K562 (cell line): Measurements from ENCODE around the gene LRRC75A. TPM values are rescaled to one million over a fixed set of nuclear protein-coding genes. Genes with fewer than 3 reads are reported as not detected.

ENCODE experiments used
- ATAC-seq: fragments of 200-7000 bp; cut with Tn5 transposase; 3 replicates; pipeline ENCODE4 v1.9.1; 2020; ENCODE audit warnings: moderate library complexity
- BruUV-seq: library from RNA; stranded (reverse); fragments of 400-500 nt; replicated peaks from 2 replicates; lab custom pipeline; 2021; lab: Mats Ljungman, UMichigan
- CTCF ChIA-PET: fragments of 300-600 bp; formaldehyde crosslinking; extraction: SDS; loops from one replicate; lab custom pipeline; 2021; ENCODE audit warnings: low intra/inter-chr PET ratio; lab: Yijun Ruan, JAX
- POLR2A ChIA-PET: fragments of 300-600, 350-650 bp; sonication (Branson Sonifier 250); formaldehyde crosslinking; extraction: SDS; loops from one replicate; lab custom pipeline; 2021; ENCODE audit warnings: antibody characterized with exemption, inconsistent platforms; lab: Yijun Ruan, JAX
- DNase-seq, 4 experiments: peaks; one replicate each; pipeline versions ENCODE4 v3.0.0 to v3.0.0-alpha.2; 2011 to 2018; ENCODE audit warnings: low spot score in 3 of 4, mixed read lengths in 3 of 4; ENCODE audit errors: extremely low read depth in 1 of 4
- FAIRE-seq: peaks from 2 replicates; lab custom pipeline; 2011; peaks lifted over from hg19 to GRCh38; lab: Jason Lieb, UNC
- H2AFZ ChIP-seq: 2 replicates; pipeline ENCODE4 v1.6.0; 2011; ENCODE audit warnings: low read depth, low read length, control low read depth, inconsistent platforms
- H3K27ac ChIP-seq: fragments of 200-600 bp; 3 replicates; pipeline ENCODE4 v1.8.0; 2011; ENCODE audit warnings: low read depth, mild to moderate bottlenecking, control low read depth, inconsistent platforms, low read length, moderate library complexity, mixed read lengths; ENCODE audit errors: extremely low read depth
- H3K27me3 ChIP-seq, 2 experiments: fragments of 300-600 bp in 1 of 2; 2 replicates in 1 of 2; 3 replicates in 1 of 2; pipeline versions ENCODE4 v1.6.0 to v1.8.0; 2011; ENCODE audit warnings: inconsistent platforms in 2 of 2, low read length in 2 of 2, mild to moderate bottlenecking in 1 of 2, mixed read lengths in 1 of 2, moderate library complexity in 1 of 2; ENCODE audit not compliant: control insufficient read depth in 2 of 2, insufficient read depth in 2 of 2
- H3K36me3 ChIP-seq: fragments of 300-600 bp; 3 replicates; pipeline ENCODE4 v1.8.0; 2011; ENCODE audit warnings: mild to moderate bottlenecking, low read length, inconsistent platforms; ENCODE audit not compliant: control insufficient read depth, insufficient read depth
- H3K4me1 ChIP-seq, 2 experiments: fragments of 200-600 bp in 1 of 2; replicated peaks in 1 of 2; 2 replicates in 1 of 2; 3 replicates in 1 of 2; pipeline versions ENCODE4 v1.5.1 to v1.8.0; 2011; ENCODE audit warnings: inconsistent platforms in 2 of 2, low read length in 2 of 2, mild to moderate bottlenecking in 1 of 2, mixed read lengths in 1 of 2, moderate library complexity in 1 of 2; ENCODE audit not compliant: control insufficient read depth in 2 of 2, insufficient read depth in 2 of 2
- H3K4me2 ChIP-seq: 2 replicates; pipeline ENCODE4 v1.6.1; 2011; ENCODE audit warnings: low read length, control low read depth, inconsistent platforms, mixed read lengths; ENCODE audit not compliant: insufficient read depth
- H3K4me3 ChIP-seq: fragments of 200-600 bp; sonication (generic), shearing (Covaris generic); 2 replicates; pipeline ENCODE4 v1.5.1; 2016; ENCODE audit warnings: control low read depth, inconsistent platforms
- H3K79me2 ChIP-seq: fragments of 200-600 bp; 3 replicates; pipeline ENCODE4 v1.8.0; 2011; ENCODE audit warnings: low read length, inconsistent platforms; ENCODE audit not compliant: control insufficient read depth, insufficient read depth
- H3K9ac ChIP-seq, 2 experiments: 2 replicates each; pipeline versions ENCODE4 v1.6.0 to v1.6.1; 2011; ENCODE audit warnings: low read depth in 2 of 2, low read length in 2 of 2, control low read depth in 1 of 2, inconsistent platforms in 1 of 2, mild to moderate bottlenecking in 1 of 2, mixed read lengths in 1 of 2; ENCODE audit not compliant: insufficient read depth in 1 of 2
- H3K9me1 ChIP-seq: one replicate; pipeline ENCODE4 v1.6.0; 2011; ENCODE audit warnings: inconsistent platforms, mild to moderate bottlenecking, low read length, moderate library complexity; ENCODE audit not compliant: control insufficient read depth, insufficient read depth
- H3K9me3 ChIP-seq: replicated peaks from 2 replicates; pipeline ENCODE4 v1.5.1; 2011; ENCODE audit warnings: low read depth, low read length, inconsistent platforms; ENCODE audit not compliant: control insufficient read depth, insufficient read depth
- H4K20me1 ChIP-seq: replicated peaks from 2 replicates; pipeline ENCODE4 v1.6.1; 2011; ENCODE audit warnings: low read length, inconsistent platforms, mixed read lengths; ENCODE audit not compliant: control insufficient read depth, insufficient read depth
- ARID1B ChIP-seq: fragments of 450-650 bp; IDR thresholded peaks from 2 replicates; pipeline ENCODE4 v1.6.1; 2016; ENCODE audit warnings: antibody characterized with exemption, mild to moderate bottlenecking, inconsistent platforms
- CBFA2T3 ChIP-seq: fragments of 450-650 bp; IDR thresholded peaks from 2 replicates; pipeline ENCODE4 v1.6.1; 2017
- DACH1 ChIP-seq: fragments of 450-650 bp; IDR thresholded peaks from 2 replicates; pipeline ENCODE4 v1.6.1; 2018; ENCODE audit not compliant: partially characterized antibody
- ETV5 ChIP-seq: sonication (generic); formaldehyde crosslinking; IDR thresholded peaks from 2 replicates; pipeline ENCODE4 v1.4.0; 2020; ENCODE audit warnings: low read depth, mild to moderate bottlenecking, missing genetic modification reagents
- GABPA ChIP-seq: fragments of 200-800 bp; sonication (Bioruptor generic); conservative IDR thresholded peaks from 2 replicates; pipeline ENCODE4 v1.6.1; 2016; ENCODE audit warnings: low read depth, missing genetic modification characterization, missing compliant biosample characterization
- GATA2 ChIP-seq: sonication (generic); formaldehyde crosslinking; IDR thresholded peaks from 2 replicates; pipeline ENCODE4 v1.4.0; 2020; ENCODE audit warnings: mild to moderate bottlenecking, missing genetic modification reagents
- HMGN3 ChIP-seq: IDR thresholded peaks from 2 replicates; pipeline ENCODE4 v1.6.1; 2011; ENCODE audit warnings: borderline replicate concordance, low read depth, mild to moderate bottlenecking, mixed read lengths, low read length; ENCODE audit not compliant: insufficient read length; ENCODE audit errors: extremely low read depth
- MAFG ChIP-seq: fragments of 450-650 bp; conservative IDR thresholded peaks from 2 replicates; pipeline ENCODE4 v1.6.1; 2016; ENCODE audit warnings: missing genetic modification characterization, missing compliant biosample characterization
- RBFOX2 ChIP-seq: fragments of 200-400 bp; formaldehyde crosslinking; IDR thresholded peaks from 2 replicates; pipeline ENCODE4 v1.6.1; 2017; ENCODE audit warnings: low read depth, mild to moderate bottlenecking, low read length, moderate library complexity
- STAT6 ChIP-seq: sonication (generic); formaldehyde crosslinking; IDR thresholded peaks from 2 replicates; pipeline ENCODE4 v1.8.1; 2023; ENCODE audit warnings: mild to moderate bottlenecking, missing genetic modification reagents
- TBL1XR1 ChIP-seq, 2 experiments: IDR thresholded peaks; 2 replicates each; pipeline ENCODE4 v1.6.1; 2012; ENCODE audit warnings: improper control_type of control experiment in 2 of 2, low read length in 2 of 2, mild to moderate bottlenecking in 1 of 2
- TCF3 ChIP-seq: sonication (generic); formaldehyde crosslinking; IDR thresholded peaks from 2 replicates; pipeline ENCODE4 v1.4.0; 2020; ENCODE audit warnings: mild to moderate bottlenecking, missing genetic modification reagents
- ZBTB1 ChIP-seq: sonication (generic); formaldehyde crosslinking; IDR thresholded peaks from 2 replicates; pipeline ENCODE4 v1.8.1; 2023; ENCODE audit warnings: missing genetic modification reagents, low read depth, mild to moderate bottlenecking, borderline replicate concordance
- ZKSCAN1 ChIP-seq: fragments of 150-350 bp; IDR thresholded peaks from 2 replicates; pipeline ENCODE4 v1.6.1; 2016; ENCODE audit warnings: low read depth, low read length
- ZNF41 ChIP-seq: fragments of 250-450 bp; sonication (Bioruptor Pico); conservative IDR thresholded peaks from 2 replicates; pipeline ENCODE4 v1.4.0; 2020; ENCODE audit warnings: mild to moderate bottlenecking
- ZNF586 ChIP-seq: fragments of 450-650 bp; formaldehyde crosslinking; conservative IDR thresholded peaks from 2 replicates; pipeline ENCODE4 v1.4.0; 2020; ENCODE audit warnings: mild to moderate bottlenecking, moderate library complexity
- WGBS: fragments of 100-300 bp; shearing (Covaris generic); methylation state at CpG from one replicate; pipeline ENCODE4 v1.1.6; 2016; ENCODE audit warnings: low coverage, mixed read lengths; ENCODE audit not compliant: insufficient coverage; ENCODE audit errors: missing lambda C conversion rate; 5-methylcytosine and 5-hydroxymethylcytosine counted together
- in situ Hi-C: fragments of 300-500 bp; cut with MboI; formaldehyde crosslinking; loops from 4 replicates; pipeline ENCODE4 v1.15.0; 2018; ENCODE audit warnings: inconsistent platforms, mixed read lengths
- intact Hi-C: fragments of 100-400 bp; cut with micrococcal nuclease; formaldehyde crosslinking; loops from 2 replicates; pipeline ENCODE4 v1.14.2; 2022
- polyA plus RNA-seq, 8 experiments: library from polyadenylated mRNA; depleted of rRNA in 4 of 8; stranded (reverse) in 5 of 8; unstranded in 3 of 8; fragments of >200 nt; fragmentation: Nextera tagmentation in 2 of 8; fragmentation: Illumina TruSeq in 1 of 8; extraction: Ambion mirVana in 2 of 8; extraction: Trizol in 1 of 8; gene quantifications; 2 replicates each; pipeline versions ENCODE4 v1.2.1 to v1.2.3, GENCODE V29; 2011 to 2014; ENCODE audit warnings: inconsistent platforms in 1 of 8, missing spikeins in 1 of 8
- total RNA-seq, 7 experiments: library from RNA; depleted of rRNA in 6 of 7; stranded (reverse); fragments of >200 nt in 6 of 7; fragmentation: Illumina TruSeq in 2 of 7; extraction: Trizol in 2 of 7; gene quantifications; 2 replicates each; pipeline versions ENCODE4 v1.2.1 to v1.2.3, GENCODE V29; 2011 to 2021; ENCODE audit warnings: low replicate concordance in 1 of 7
- TF ChIP-seq, protein P1 (sequence below): fragments of 450-650 bp; IDR thresholded peaks from 2 replicates; pipeline ENCODE4 v1.6.1; 2016; ENCODE audit warnings: mild to moderate bottlenecking

The LRRC75A gene
- total and polyA plus RNA-seq, 9 of the 15 experiments (the other 6 are each of a cell fraction or from before 2014, with no cell fraction given): 0.04 to 0.34 (median 0.08) TPM; not detected in 5

DNA sequence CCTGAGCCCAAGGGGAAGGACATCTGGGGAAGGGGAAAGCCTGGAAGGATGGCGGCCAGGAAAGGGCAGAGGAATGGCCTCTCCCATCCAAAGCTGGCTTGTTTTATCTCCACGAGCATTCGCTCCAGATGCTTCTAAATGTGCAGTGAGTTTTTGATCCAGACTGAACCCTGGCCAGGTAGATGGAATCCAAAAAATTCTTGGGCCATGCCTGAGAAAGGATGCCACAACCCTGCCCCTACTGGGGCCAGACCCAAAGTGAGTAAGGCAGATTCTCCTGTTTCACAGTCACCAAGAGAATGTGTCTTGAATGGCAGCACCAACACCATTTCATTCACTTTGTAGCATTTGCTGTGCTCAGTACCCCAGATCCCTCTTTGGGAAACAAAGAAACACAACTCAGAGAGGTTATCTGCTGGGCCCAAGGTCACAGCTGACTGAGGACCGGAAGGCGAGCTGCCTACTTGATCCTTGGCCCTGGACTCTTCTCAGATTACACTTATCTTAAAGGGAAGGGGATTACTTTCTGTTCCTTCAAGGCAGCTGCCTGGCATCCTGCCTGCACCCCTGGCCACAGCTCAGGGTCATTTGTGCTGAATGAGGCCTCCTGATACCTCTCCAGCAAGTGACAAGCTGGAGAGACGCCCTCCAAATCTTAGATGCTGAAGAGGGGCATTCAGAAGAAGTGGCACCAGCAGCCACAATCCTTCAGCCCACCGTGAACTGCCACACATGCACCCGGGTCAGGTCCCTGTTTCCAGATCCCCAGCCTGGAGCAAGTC lies 3.6 kb downstream of the LRRC75A start:
- ChIA-PET POLR2A (interaction anchor here (0.7 to 1.3 kb wide), 2 partner anchors 8 to 557 kb away, joined by 3 to 4 read pairs; no protein-coding TSS in a partner anchor), CTCF (no interaction called here)
- WGBS: 12% methylated on average over 6 of the region's 8 CpGs
- Histone ChIP-seq H3K9ac (no peak overlapping the region), H4K20me1 (no peaks in the 10 kb centered on the region), H3K4me3 (no peak overlapping the region), H3K79me2 (no peaks in the 10 kb centered on the region), H2AFZ (no peak overlapping the region), H3K9me1 (no peaks in the 10 kb centered on the region), H3K4me2 (no peak overlapping the region; the same call in 1 of the 2 replicates), H3K4me1 (peaks cover 22 to 36% of the 10 kb centered on the region in 2 experiments; a peak in 4 of 5 replicates), H3K9me3 (no peaks in the 10 kb centered on the region), H3K27ac (no peak overlapping the region), H3K36me3 (no peaks in the 10 kb centered on the region), H3K27me3 (peaks cover 0 to 19% of the 10 kb centered on the region in 2 experiments; a peak in 3 of 5 replicates)
- BruUV-seq: no TSS peak
- intact Hi-C loops (no loop called here), in situ Hi-C loops (no loop called here)
- FAIRE-seq: no peak
- peak in 2 of 4 experiments; percentile 22 to 58 for DNase-seq
- ATAC-seq: no peak; the same call in 2 of the 3 replicates
- TF ChIP-seq GABPA (tag): peak; percentile 54
- TF ChIP-seq GATA2 (CRISPR knock-in tag): peak; percentile 8; the same call in 1 of the 2 replicates
- no peak for TF ChIP-seq STAT6 (CRISPR knock-in tag)
- no peak for TF ChIP-seq ZNF586
- TF ChIP-seq ZKSCAN1: no peak
- peak; percentile 59 for TF ChIP-seq ARID1B
- TF ChIP-seq MAFG: no peak
- TF ChIP-seq TCF3 (CRISPR knock-in tag): peak; percentile 55
- peak; percentile 46 for TF ChIP-seq DACH1
- TF ChIP-seq, protein P1, sequence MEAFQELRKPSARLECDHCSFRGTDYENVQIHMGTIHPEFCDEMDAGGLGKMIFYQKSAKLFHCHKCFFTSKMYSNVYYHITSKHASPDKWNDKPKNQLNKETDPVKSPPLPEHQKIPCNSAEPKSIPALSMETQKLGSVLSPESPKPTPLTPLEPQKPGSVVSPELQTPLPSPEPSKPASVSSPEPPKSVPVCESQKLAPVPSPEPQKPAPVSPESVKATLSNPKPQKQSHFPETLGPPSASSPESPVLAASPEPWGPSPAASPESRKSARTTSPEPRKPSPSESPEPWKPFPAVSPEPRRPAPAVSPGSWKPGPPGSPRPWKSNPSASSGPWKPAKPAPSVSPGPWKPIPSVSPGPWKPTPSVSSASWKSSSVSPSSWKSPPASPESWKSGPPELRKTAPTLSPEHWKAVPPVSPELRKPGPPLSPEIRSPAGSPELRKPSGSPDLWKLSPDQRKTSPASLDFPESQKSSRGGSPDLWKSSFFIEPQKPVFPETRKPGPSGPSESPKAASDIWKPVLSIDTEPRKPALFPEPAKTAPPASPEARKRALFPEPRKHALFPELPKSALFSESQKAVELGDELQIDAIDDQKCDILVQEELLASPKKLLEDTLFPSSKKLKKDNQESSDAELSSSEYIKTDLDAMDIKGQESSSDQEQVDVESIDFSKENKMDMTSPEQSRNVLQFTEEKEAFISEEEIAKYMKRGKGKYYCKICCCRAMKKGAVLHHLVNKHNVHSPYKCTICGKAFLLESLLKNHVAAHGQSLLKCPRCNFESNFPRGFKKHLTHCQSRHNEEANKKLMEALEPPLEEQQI: no peak
- TF ChIP-seq ETV5 (CRISPR knock-in tag): peak; percentile 83
- 0 out of 4 replicates have a peak, but pooled peaks of 1 of the 2 experiments have one; percentile 15 for TF ChIP-seq TBL1XR1 (IDR thresholded peaks at IDR 0.05; ENCODE audit: low read length in 2 of 2)
- no peak for TF ChIP-seq ZBTB1
- peak; percentile 65 for TF ChIP-seq CBFA2T3
- TF ChIP-seq HMGN3: no peak
- TF ChIP-seq ZNF41 (CRISPR knock-in tag): no peak
- no peak for TF ChIP-seq RBFOX2
